ENCODE results near the gene ABLIM2. TPM values are rescaled to one million over a fixed set of nuclear protein-coding genes. Genes with fewer than 3 reads are reported as not detected.

Gene ABLIM2
- total RNA-seq, 2 donors from 2014 or later, result 6.0 to 20.8 TPM

GRCh38 chr4:8063974-8064563 is 94.5 kb downstream of the ABLIM2 start:
- no peak for ATAC-seq
- H3K9me3 ChIP-seq, result peaks cover 0 to 14% (median 0%) of the 10 kb centered on the region in 3 donors
- no peak for TF ChIP-seq POLR2A (IDR thresholded peaks at IDR 0.05)
- no peak for TF ChIP-seq CTCF (IDR thresholded peaks at IDR 0.05)
- no peaks in the 10 kb centered on the region for H3K27me3 ChIP-seq
- intact Hi-C loops (cut with DNase I), result no loop called here
- no peaks in the 10 kb centered on the region for H3K36me3 ChIP-seq (replicated peaks in 1 of 2; ENCODE audit: insufficient read depth in 1 of 2, low read depth in 2 of 2)
- H3K4me3 ChIP-seq, result no peak overlapping the region
- no peak overlapping the region for H3K27ac ChIP-seq
- no peaks in the 10 kb centered on the region for H3K4me1 ChIP-seq
- no peak for DNase-seq
- WGBS, 2 donors, result 93 to 96% methylated on average over 9 of the region's 9 CpGs

GRCh38 chr4:8061573-8061972 is 97.0 kb downstream of the ABLIM2 start:
- no peak for DNase-seq
- Histone ChIP-seq H3K27ac (no peak overlapping the region), H3K27me3 (no peaks in the 10 kb centered on the region), H3K9me3 (peaks cover 0 to 14% (median 0%) of the 10 kb centered on the region in 3 donors), H3K4me1 (no peaks in the 10 kb centered on the region), H3K4me3 (no peak overlapping the region), H3K36me3 (replicated peaks in 1 of 2; ENCODE audit: insufficient read depth in 1 of 2, low read depth in 2 of 2) (no peaks in the 10 kb centered on the region)
- ATAC-seq, result no peak
- intact Hi-C loops (cut with DNase I), result no loop called here
- TF ChIP-seq POLR2A (IDR thresholded peaks at IDR 0.05), result no peak
- no peak for TF ChIP-seq CTCF (IDR thresholded peaks at IDR 0.05)
- WGBS, 2 donors, result 89% methylated on average over 8 of the region's 8 CpGs

- no peaks in the 10 kb centered on the region for H3K27me3 ChIP-seq
Measured at GRCh38 chr4:8061145-8061544, 97.5 kb downstream of the ABLIM2 start.

GRCh38 chr4:8060632-8061031 is 98.0 kb downstream of the ABLIM2 start:
- ATAC-seq (no peak), DNase-seq (no peak)
- 93 to 94% methylated on average over 18 of the region's 18 CpGs for WGBS, 2 donors
- Histone ChIP-seq H3K36me3 (replicated peaks in 1 of 2; ENCODE audit: insufficient read depth in 1 of 2, low read depth in 2 of 2) (no peaks in the 10 kb centered on the region), H3K27ac (no peak overlapping the region), H3K4me1 (no peaks in the 10 kb centered on the region), H3K27me3 (no peaks in the 10 kb centered on the region), H3K9me3 (peaks cover 0 to 14% (median 0%) of the 10 kb centered on the region in 3 donors), H3K4me3 (no peak overlapping the region)
- TF ChIP-seq CTCF (IDR thresholded peaks at IDR 0.05) (no peak), POLR2A (IDR thresholded peaks at IDR 0.05) (no peak)
- intact Hi-C loops (cut with DNase I), result no loop called here

More at GRCh38 chr4:8061145-8061544, 97.5 kb downstream of the ABLIM2 start:
- H3K9me3 ChIP-seq, result peaks cover 0 to 14% (median 0%) of the 10 kb centered on the region in 3 donors
- H3K4me3 ChIP-seq, result no peak overlapping the region
- no peak for TF ChIP-seq POLR2A (IDR thresholded peaks at IDR 0.05)
- intact Hi-C loops (cut with DNase I), result no loop called here
- ATAC-seq, result no peak
- no peak for DNase-seq
- no peaks in the 10 kb centered on the region for H3K4me1 ChIP-seq
- H3K36me3 ChIP-seq (replicated peaks in 1 of 2; ENCODE audit: insufficient read depth in 1 of 2, low read depth in 2 of 2), result no peaks in the 10 kb centered on the region
- no peak overlapping the region for H3K27ac ChIP-seq
- WGBS, 2 donors, result 73 to 98% methylated on average over 3 to 7 of the region's 7 CpGs

GRCh38 chr4:8058031-8058479 is 100.6 kb downstream of the ABLIM2 start:
- DNase-seq (no peak), ATAC-seq (no peak)
- Histone ChIP-seq H3K36me3 (replicated peaks in 1 of 2; ENCODE audit: insufficient read depth in 1 of 2, low read depth in 2 of 2) (no peaks in the 10 kb centered on the region), H3K27ac (no peak overlapping the region), H3K4me3 (no peak overlapping the region), H3K27me3 (no peaks in the 10 kb centered on the region), H3K9me3 (no peaks in the 10 kb centered on the region), H3K4me1 (no peaks in the 10 kb centered on the region)
- intact Hi-C loops (cut with DNase I), result no loop called here
- 82 to 90% methylated on average over 3 to 18 of the region's 18 CpGs for WGBS, 2 donors
- no peak for TF ChIP-seq POLR2A (IDR thresholded peaks at IDR 0.05)
- no peak for TF ChIP-seq CTCF (IDR thresholded peaks at IDR 0.05)

All from body of pancreas (tissue), 4 donors.